22Rv1 (cell line): ENCODE results near the gene ABHD17C.

Source experiments
- ZFX ChIP-seq: fragments of 450-650 bp; IDR thresholded peaks from 2 replicates; pipeline ENCODE4 v1.6.1; 2017; ENCODE audit warnings: antibody characterized with exemption, borderline replicate concordance
- TF ChIP-seq, protein P1 (sequence below): fragments of 450-650 bp; IDR thresholded peaks from 2 replicates; pipeline ENCODE4 v1.5.1; 2017; ENCODE audit warnings: mild to moderate bottlenecking

DNA sequence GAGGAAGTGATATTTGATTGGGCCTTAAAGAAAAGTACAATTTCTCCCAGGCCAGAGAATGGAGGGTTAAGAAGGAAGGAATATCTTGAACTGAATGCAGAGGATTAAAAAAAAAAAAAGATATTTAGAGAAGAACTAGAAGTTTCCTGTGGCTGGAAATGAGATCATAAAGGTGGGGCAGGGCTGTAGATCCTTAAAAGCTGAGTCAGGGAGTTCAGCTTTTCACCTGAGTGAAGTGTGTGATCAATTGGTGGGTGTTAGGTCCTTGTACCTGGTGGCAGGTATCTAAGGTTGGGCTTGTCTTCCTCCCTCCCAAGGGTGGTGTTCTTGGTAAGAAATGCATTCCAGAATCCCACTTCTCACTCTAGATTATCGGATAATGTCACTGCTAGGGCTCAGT is 95.9 kb downstream of the ABHD17C start:
- TF ChIP-seq, protein P1, sequence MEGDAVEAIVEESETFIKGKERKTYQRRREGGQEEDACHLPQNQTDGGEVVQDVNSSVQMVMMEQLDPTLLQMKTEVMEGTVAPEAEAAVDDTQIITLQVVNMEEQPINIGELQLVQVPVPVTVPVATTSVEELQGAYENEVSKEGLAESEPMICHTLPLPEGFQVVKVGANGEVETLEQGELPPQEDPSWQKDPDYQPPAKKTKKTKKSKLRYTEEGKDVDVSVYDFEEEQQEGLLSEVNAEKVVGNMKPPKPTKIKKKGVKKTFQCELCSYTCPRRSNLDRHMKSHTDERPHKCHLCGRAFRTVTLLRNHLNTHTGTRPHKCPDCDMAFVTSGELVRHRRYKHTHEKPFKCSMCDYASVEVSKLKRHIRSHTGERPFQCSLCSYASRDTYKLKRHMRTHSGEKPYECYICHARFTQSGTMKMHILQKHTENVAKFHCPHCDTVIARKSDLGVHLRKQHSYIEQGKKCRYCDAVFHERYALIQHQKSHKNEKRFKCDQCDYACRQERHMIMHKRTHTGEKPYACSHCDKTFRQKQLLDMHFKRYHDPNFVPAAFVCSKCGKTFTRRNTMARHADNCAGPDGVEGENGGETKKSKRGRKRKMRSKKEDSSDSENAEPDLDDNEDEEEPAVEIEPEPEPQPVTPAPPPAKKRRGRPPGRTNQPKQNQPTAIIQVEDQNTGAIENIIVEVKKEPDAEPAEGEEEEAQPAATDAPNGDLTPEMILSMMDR, result no peak
- TF ChIP-seq ZFX, result no peak
